HepG2 (cell line): Measurements from ENCODE around the gene BMP2K. TPM values are rescaled to one million over a fixed set of nuclear protein-coding genes. Genes with fewer than 3 reads are reported as not detected.

Experiments used
- CBFB ChIP-seq: sonication (generic); formaldehyde crosslinking; IDR thresholded peaks from 2 replicates; pipeline ENCODE4 v1.4.0; 2020; ENCODE audit warnings: missing genetic modification reagents
- FOXM1 ChIP-seq: sonication (generic); formaldehyde crosslinking; IDR thresholded peaks from 2 replicates; pipeline ENCODE4 v1.5.0; 2020; ENCODE audit warnings: missing genetic modification reagents
- GTF3A ChIP-seq: sonication (generic); formaldehyde crosslinking; conservative IDR thresholded peaks from 2 replicates; pipeline ENCODE4 v1.4.0; 2020; ENCODE audit warnings: mild to moderate bottlenecking, missing genetic modification reagents
- IRF2 ChIP-seq: IDR thresholded peaks from 2 replicates; pipeline ENCODE4 v1.6.1; 2018; ENCODE audit warnings: missing genetic modification reagents, missing compliant biosample characterization
- MBNL3 ChIP-seq: fragments of 250-450 bp; sonication (Bioruptor Pico); conservative IDR thresholded peaks from 2 replicates; pipeline ENCODE4 v1.8.0; 2022; ENCODE audit warnings: mild to moderate bottlenecking, inconsistent platforms
- MEF2D ChIP-seq: sonication (generic); formaldehyde crosslinking; IDR thresholded peaks from 2 replicates; pipeline ENCODE4 v1.5.1; 2020; ENCODE audit warnings: mild to moderate bottlenecking, missing genetic modification reagents
- POLR2G ChIP-seq: fragments of 200-400 bp; formaldehyde crosslinking; IDR thresholded peaks from 2 replicates; pipeline ENCODE4 v1.6.1; 2018; ENCODE audit warnings: mild to moderate bottlenecking, low read depth, low read length, moderate library complexity
- RBM22 ChIP-seq: fragments of 200-400 bp; formaldehyde crosslinking; optimal IDR thresholded peaks from 2 replicates; pipeline ENCODE3; 2017; ENCODE audit warnings: mild to moderate bottlenecking, low read length, moderate library complexity
- SKI ChIP-seq: fragments of 450-650 bp; IDR thresholded peaks from one replicate; pipeline ENCODE4 v1.6.1; 2018; ENCODE audit warnings: mild to moderate bottlenecking; ENCODE audit not compliant: partially characterized antibody
- SP1 ChIP-seq, 2 experiments: fragments of 450-650 bp in 1 of 2; sonication (generic) in 1 of 2; formaldehyde crosslinking in 1 of 2; IDR thresholded peaks; 2 replicates each; pipeline versions ENCODE4 v1.4.0 to v1.6.1; 2016 to 2020; ENCODE audit warnings: missing genetic modification reagents in 1 of 2
- ZKSCAN1 ChIP-seq: fragments of 150-350 bp; IDR thresholded peaks from 2 replicates; pipeline ENCODE4 v1.6.1; 2014; ENCODE audit warnings: low read length
- ZNF235 ChIP-seq: sonication (generic); formaldehyde crosslinking; IDR thresholded peaks from 2 replicates; pipeline ENCODE4 v1.8.1; 2023; ENCODE audit warnings: mild to moderate bottlenecking, missing genetic modification reagents, borderline replicate concordance
- ZNF329 ChIP-seq: sonication (generic); formaldehyde crosslinking; IDR thresholded peaks from 2 replicates; pipeline ENCODE4 v1.9.0; 2021; ENCODE audit warnings: low read depth, mild to moderate bottlenecking, missing genetic modification reagents
- ZNF552 ChIP-seq: sonication (generic); formaldehyde crosslinking; IDR thresholded peaks from 2 replicates; pipeline ENCODE4 v1.9.0; 2022; ENCODE audit warnings: missing genetic modification reagents, mild to moderate bottlenecking, borderline replicate concordance
- ZNF891 ChIP-seq: sonication (generic); formaldehyde crosslinking; IDR thresholded peaks from 2 replicates; pipeline ENCODE4 v1.5.0; 2020; ENCODE audit warnings: mild to moderate bottlenecking, missing genetic modification reagents
- polyA plus RNA-seq, 8 experiments: library from polyadenylated mRNA; depleted of rRNA in 3 of 8; stranded (reverse) in 7 of 8; unstranded in 1 of 8; fragments of >200 nt; fragmentation: Illumina TruSeq in 4 of 8; extraction: Trizol in 4 of 8; gene quantifications; 2 replicates each; pipeline versions ENCODE4 v1.2.1 to v1.2.3, GENCODE V29; 2011 to 2016; ENCODE audit warnings: low read depth in 4 of 8, missing spikeins in 1 of 8, mixed read lengths in 1 of 8; ENCODE audit not compliant: insufficient read depth in 1 of 8
- total RNA-seq, 5 experiments: library from RNA; depleted of rRNA; stranded (reverse); fragments of >200 nt; fragmentation: Illumina TruSeq; extraction: Trizol; gene quantifications; 2 replicates each; pipeline ENCODE4 v1.2.3, GENCODE V29; 2016; ENCODE audit warnings: low read depth in 1 of 5
- TF ChIP-seq, protein P1 (sequence below): sonication (generic); formaldehyde crosslinking; IDR thresholded peaks from 2 replicates; pipeline ENCODE4 v1.4.0; 2020; ENCODE audit warnings: low read depth, mild to moderate bottlenecking, missing genetic modification reagents
- TF ChIP-seq, protein P2 (sequence below): sonication (generic); formaldehyde crosslinking; IDR thresholded peaks from 2 replicates; pipeline ENCODE4 v1.8.0; 2022; ENCODE audit warnings: mild to moderate bottlenecking, missing genetic modification reagents, moderate library complexity
- TF ChIP-seq, protein P3 (sequence below): sonication (generic); formaldehyde crosslinking; IDR thresholded peaks from 2 replicates; pipeline ENCODE4 v1.9.0; 2021; ENCODE audit warnings: missing genetic modification reagents, mild to moderate bottlenecking, borderline replicate concordance
- TF ChIP-seq, protein P4 (sequence below): sonication (generic); formaldehyde crosslinking; IDR thresholded peaks from 2 replicates; pipeline ENCODE4 v1.8.0; 2022; ENCODE audit warnings: low read depth, missing genetic modification reagents
- TF ChIP-seq, protein P5 (sequence below): sonication (generic); formaldehyde crosslinking; IDR thresholded peaks from 2 replicates; pipeline ENCODE4 v1.9.0; 2022; ENCODE audit warnings: low read depth, missing genetic modification reagents
- TF ChIP-seq, protein P6 (sequence below): sonication (generic); formaldehyde crosslinking; IDR thresholded peaks from 2 replicates; pipeline ENCODE4 v1.4.0; 2020; ENCODE audit warnings: mild to moderate bottlenecking, missing genetic modification reagents, borderline replicate concordance
- TF ChIP-seq, protein P7 (sequence below): sonication (generic); formaldehyde crosslinking; IDR thresholded peaks from 2 replicates; pipeline ENCODE4 v1.4.0; 2020; ENCODE audit warnings: missing genetic modification reagents

The BMP2K gene
- total and polyA plus RNA-seq, 2 of the 13 experiments (the other 11 are each of a cell fraction or from before 2014, with no cell fraction given): 8.6 to 15.2 TPM

DNA sequence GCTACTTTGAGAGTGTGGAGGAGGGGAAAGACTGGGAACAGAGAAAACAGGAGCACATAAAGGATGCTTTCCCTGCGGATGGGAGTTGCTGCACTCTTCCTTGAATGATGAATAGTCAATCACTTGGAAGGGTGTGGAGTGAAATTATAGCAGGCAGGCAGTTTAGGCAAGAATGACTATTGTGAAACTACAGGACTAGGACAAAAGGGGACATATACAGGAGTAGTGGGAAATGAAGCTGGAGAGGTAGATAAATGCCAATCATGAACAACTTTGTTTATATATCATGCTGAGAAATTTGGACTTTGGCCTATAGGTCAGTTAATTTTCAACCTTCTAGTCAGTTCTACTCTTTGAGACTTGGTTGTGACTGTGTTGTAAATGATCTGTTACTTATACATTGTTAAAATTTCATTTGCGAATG, 86.2 kb downstream of the BMP2K start (continued):
- TF ChIP-seq ZNF552 (CRISPR knock-in tag) (no peak), ZNF891 (CRISPR knock-in tag) (no peak), MEF2D (no peak), ZNF329 (CRISPR knock-in tag) (no peak), GTF3A (no peak), ZKSCAN1 (no peak), CBFB (CRISPR knock-in tag) (no peak), ZNF235 (CRISPR knock-in tag) (no peak), IRF2 (peak; percentile 54; the same call in 1 of the 2 replicates), RBM22 (no peak), MBNL3 (no peak), SKI (no peak), SP1 (IDR thresholded peaks at IDR 0.05) (no peak), SP1 (CRISPR knock-in tag; IDR thresholded peaks at IDR 0.05) (peak; percentile 27; the same call in 1 of the 2 replicates), POLR2G (no peak), FOXM1 (CRISPR knock-in tag) (no peak)
- TF ChIP-seq, protein P1, sequence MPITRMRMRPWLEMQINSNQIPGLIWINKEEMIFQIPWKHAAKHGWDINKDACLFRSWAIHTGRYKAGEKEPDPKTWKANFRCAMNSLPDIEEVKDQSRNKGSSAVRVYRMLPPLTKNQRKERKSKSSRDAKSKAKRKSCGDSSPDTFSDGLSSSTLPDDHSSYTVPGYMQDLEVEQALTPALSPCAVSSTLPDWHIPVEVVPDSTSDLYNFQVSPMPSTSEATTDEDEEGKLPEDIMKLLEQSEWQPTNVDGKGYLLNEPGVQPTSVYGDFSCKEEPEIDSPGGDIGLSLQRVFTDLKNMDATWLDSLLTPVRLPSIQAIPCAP (CRISPR knock-in tag): no peak
- TF ChIP-seq, protein P2, sequence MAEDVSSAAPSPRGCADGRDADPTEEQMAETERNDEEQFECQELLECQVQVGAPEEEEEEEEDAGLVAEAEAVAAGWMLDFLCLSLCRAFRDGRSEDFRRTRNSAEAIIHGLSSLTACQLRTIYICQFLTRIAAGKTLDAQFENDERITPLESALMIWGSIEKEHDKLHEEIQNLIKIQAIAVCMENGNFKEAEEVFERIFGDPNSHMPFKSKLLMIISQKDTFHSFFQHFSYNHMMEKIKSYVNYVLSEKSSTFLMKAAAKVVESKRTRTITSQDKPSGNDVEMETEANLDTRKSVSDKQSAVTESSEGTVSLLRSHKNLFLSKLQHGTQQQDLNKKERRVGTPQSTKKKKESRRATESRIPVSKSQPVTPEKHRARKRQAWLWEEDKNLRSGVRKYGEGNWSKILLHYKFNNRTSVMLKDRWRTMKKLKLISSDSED (CRISPR knock-in tag): no peak
- TF ChIP-seq, protein P3, sequence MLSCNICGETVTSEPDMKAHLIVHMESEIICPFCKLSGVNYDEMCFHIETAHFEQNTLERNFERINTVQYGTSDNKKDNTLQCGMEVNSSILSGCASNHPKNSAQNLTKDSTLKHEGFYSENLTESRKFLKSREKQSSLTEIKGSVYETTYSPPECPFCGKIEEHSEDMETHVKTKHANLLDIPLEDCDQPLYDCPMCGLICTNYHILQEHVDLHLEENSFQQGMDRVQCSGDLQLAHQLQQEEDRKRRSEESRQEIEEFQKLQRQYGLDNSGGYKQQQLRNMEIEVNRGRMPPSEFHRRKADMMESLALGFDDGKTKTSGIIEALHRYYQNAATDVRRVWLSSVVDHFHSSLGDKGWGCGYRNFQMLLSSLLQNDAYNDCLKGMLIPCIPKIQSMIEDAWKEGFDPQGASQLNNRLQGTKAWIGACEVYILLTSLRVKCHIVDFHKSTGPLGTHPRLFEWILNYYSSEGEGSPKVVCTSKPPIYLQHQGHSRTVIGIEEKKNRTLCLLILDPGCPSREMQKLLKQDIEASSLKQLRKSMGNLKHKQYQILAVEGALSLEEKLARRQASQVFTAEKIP (CRISPR knock-in tag): no peak
- TF ChIP-seq, protein P4, sequence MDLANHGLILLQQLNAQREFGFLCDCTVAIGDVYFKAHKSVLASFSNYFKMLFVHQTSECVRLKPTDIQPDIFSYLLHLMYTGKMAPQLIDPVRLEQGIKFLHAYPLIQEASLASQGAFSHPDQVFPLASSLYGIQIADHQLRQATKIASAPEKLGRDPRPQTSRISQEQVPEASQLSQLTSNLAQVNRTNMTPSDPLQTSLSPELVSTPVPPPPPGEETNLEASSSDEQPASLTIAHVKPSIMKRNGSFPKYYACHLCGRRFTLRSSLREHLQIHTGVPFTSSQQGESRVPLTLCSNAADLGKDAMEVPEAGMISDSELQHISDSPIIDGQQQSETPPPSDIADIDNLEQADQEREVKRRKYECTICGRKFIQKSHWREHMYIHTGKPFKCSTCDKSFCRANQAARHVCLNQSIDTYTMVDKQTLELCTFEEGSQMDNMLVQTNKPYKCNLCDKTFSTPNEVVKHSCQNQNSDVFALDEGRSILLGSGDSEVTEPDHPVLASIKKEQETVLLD (CRISPR knock-in tag): no peak
- TF ChIP-seq, protein P5, sequence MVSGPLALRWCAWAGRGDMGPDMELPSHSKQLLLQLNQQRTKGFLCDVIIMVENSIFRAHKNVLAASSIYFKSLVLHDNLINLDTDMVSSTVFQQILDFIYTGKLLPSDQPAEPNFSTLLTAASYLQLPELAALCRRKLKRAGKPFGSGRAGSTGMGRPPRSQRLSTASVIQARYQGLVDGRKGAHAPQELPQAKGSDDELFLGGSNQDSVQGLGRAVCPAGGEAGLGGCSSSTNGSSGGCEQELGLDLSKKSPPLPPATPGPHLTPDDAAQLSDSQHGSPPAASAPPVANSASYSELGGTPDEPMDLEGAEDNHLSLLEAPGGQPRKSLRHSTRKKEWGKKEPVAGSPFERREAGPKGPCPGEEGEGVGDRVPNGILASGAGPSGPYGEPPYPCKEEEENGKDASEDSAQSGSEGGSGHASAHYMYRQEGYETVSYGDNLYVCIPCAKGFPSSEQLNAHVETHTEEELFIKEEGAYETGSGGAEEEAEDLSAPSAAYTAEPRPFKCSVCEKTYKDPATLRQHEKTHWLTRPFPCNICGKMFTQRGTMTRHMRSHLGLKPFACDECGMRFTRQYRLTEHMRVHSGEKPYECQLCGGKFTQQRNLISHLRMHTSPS: no peak
- TF ChIP-seq, protein P6, sequence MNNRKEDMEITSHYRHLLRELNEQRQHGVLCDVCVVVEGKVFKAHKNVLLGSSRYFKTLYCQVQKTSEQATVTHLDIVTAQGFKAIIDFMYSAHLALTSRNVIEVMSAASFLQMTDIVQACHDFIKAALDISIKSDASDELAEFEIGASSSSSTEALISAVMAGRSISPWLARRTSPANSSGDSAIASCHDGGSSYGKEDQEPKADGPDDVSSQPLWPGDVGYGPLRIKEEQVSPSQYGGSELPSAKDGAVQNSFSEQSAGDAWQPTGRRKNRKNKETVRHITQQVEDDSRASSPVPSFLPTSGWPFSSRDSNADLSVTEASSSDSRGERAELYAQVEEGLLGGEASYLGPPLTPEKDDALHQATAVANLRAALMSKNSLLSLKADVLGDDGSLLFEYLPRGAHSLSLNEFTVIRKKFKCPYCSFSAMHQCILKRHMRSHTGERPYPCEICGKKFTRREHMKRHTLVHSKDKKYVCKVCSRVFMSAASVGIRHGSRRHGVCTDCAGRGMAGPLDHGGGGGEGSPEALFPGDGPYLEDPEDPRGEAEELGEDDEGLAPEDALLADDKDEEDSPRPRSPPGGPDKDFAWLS (CRISPR knock-in tag): no peak
- TF ChIP-seq, protein P7, sequence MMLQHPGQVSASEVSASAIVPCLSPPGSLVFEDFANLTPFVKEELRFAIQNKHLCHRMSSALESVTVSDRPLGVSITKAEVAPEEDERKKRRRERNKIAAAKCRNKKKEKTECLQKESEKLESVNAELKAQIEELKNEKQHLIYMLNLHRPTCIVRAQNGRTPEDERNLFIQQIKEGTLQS (CRISPR knock-in tag): no peak
